GDM1 (cell line): ENCODE measurements around the gene ARMC9.
"Not testable (repeated sequence)": the region's sequence is repeated elsewhere in the genome, so short reads cannot be mapped to it uniquely, and the experiment has no call there.

ENCODE experiments used
- DNase-seq: peaks from one replicate; lab custom pipeline; 2025; lab: John Stamatoyannopoulos, UW

The ARMC9 gene

GRCh38 chr2:231364061-231364460 is 165.6 kb downstream of the ARMC9 start:
- no peak for DNase-seq

GRCh38 chr2:231364961-231365810 is 166.8 kb downstream of the ARMC9 start:
- peak; percentile 44 for DNase-seq

GRCh38 chr2:231367178-231367577 is 168.7 kb downstream of the ARMC9 start:
- no peak for DNase-seq

- DNase-seq: no peak
Measured at GRCh38 chr2:231369580-231370428, 171.4 kb downstream of the ARMC9 start.

- no peak for DNase-seq
Measured at GRCh38 chr2:231370429-231370748, 172.0 kb downstream of the ARMC9 start.

- no peak for DNase-seq
Measured at GRCh38 chr2:231370749-231371429, 172.5 kb downstream of the ARMC9 start.

GRCh38 chr2:231371430-231372054 is 173.1 kb downstream of the ARMC9 start:
- no peak for DNase-seq

GRCh38 chr2:231372326-231372725 is 173.9 kb downstream of the ARMC9 start:
- DNase-seq: no peak

- no peak for DNase-seq
Measured at GRCh38 chr2:231373184-231373583, 174.8 kb downstream of the ARMC9 start.

GRCh38 chr2:231373786-231374349 is 175.4 kb downstream of the ARMC9 start:
- no peak for DNase-seq

- no peak for DNase-seq
Measured at GRCh38 chr2:231374771-231375170, 176.3 kb downstream of the ARMC9 start.

- DNase-seq: not testable (repeated sequence)
Measured at GRCh38 chr2:231375994-231376615, 177.7 kb downstream of the ARMC9 start.

- no peak for DNase-seq
Measured at GRCh38 chr2:231376857-231377256, 178.4 kb downstream of the ARMC9 start.

GRCh38 chr2:231378026-231378722 is 179.7 kb downstream of the ARMC9 start:
- DNase-seq: no peak

- DNase-seq: no peak
Measured at GRCh38 chr2:231379266-231380215, 181.1 kb downstream of the ARMC9 start.

GRCh38 chr2:231380307-231380706 is 181.9 kb downstream of the ARMC9 start:
- no peak for DNase-seq

GRCh38 chr2:231380991-231381847 is 182.8 kb downstream of the ARMC9 start:
- no peak for DNase-seq

GRCh38 chr2:231382116-231382515 is 183.7 kb downstream of the ARMC9 start:
- no peak for DNase-seq
